Activated T-helper 2 cell treated with anti-CD3 and anti-CD28 coated beads, Interferon-gamma antibody, Interleukin-2, Interleukin-4, amounts not matched to agents 10 μg/mL and 5 μg/mL and 100 μg/mL, durations not matched to agents 14 hours and 24 hours and 36 hours (primary cell): Measurements from ENCODE around the gene SCNN1B. TPM values are rescaled to one million over a fixed set of nuclear protein-coding genes. Genes with fewer than 3 reads are reported as not detected.

Experiments used
- DNase-seq: peaks from one replicate; pipeline ENCODE4 v3.0.0; 2021; ENCODE audit warnings: low spot score
- H3K27ac Mint-ChIP-seq: one replicate; pipeline ENCODE4 v1.8.0; 2021; ENCODE audit warnings: mixed read lengths
- H3K27me3 Mint-ChIP-seq: one replicate; pipeline ENCODE4 v1.8.0; 2021; ENCODE audit warnings: low read depth, mixed read lengths
- H3K36me3 Mint-ChIP-seq: one replicate; pipeline ENCODE4 v1.8.0; 2021; ENCODE audit warnings: low read depth, mixed read lengths
- H3K4me1 Mint-ChIP-seq: one replicate; pipeline ENCODE4 v1.8.0; 2021; ENCODE audit warnings: low read depth, mixed read lengths
- H3K4me3 Mint-ChIP-seq: one replicate; pipeline ENCODE4 v1.8.0; 2021; ENCODE audit warnings: low read depth, mild to moderate bottlenecking, moderate library complexity, mixed read lengths
- H3K9me3 Mint-ChIP-seq: one replicate; pipeline ENCODE4 v1.8.0; 2021; ENCODE audit warnings: mixed read lengths
- intact Hi-C: fragments of 100-400 bp; cut with micrococcal nuclease; formaldehyde crosslinking; loops from one replicate; pipeline ENCODE4 v1.15.1; 2023
- total RNA-seq: library from RNA; stranded (reverse); gene quantifications from 2 replicates; pipeline ENCODE4 v1.2.3, GENCODE V29; 2022

Gene SCNN1B
- total RNA-seq, 1 donor from 2014 or later = not detected

GRCh38 chr16:23406024-23406423 lies 103.9 kb downstream of the SCNN1B start:
- DNase-seq = no peak
- intact Hi-C loops = no loop called here
- H3K27me3 Mint-ChIP-seq = no peaks in the 10 kb centered on the region
- H3K4me1 Mint-ChIP-seq = no peaks in the 10 kb centered on the region
- H3K27ac Mint-ChIP-seq = no peak overlapping the region
- peaks cover 27% of the 10 kb centered on the region for H3K36me3 Mint-ChIP-seq
- no peak overlapping the region for H3K4me3 Mint-ChIP-seq
- H3K9me3 Mint-ChIP-seq = no peaks in the 10 kb centered on the region

- H3K36me3 Mint-ChIP-seq = peaks cover 27% of the 10 kb centered on the region
- H3K27me3 Mint-ChIP-seq = no peaks in the 10 kb centered on the region
- intact Hi-C loops = no loop called here
- H3K27ac Mint-ChIP-seq = no peak overlapping the region
- H3K4me3 Mint-ChIP-seq = no peak overlapping the region
- H3K9me3 Mint-ChIP-seq = no peaks in the 10 kb centered on the region
- no peaks in the 10 kb centered on the region for H3K4me1 Mint-ChIP-seq
- DNase-seq = no peak
Observed at GRCh38 chr16:23406546-23407240, 104.6 kb downstream of the SCNN1B start.

- peaks cover 25% of the 10 kb centered on the region for H3K36me3 Mint-ChIP-seq
- intact Hi-C loops = no loop called here
- DNase-seq = no peak
- no peak overlapping the region for H3K27ac Mint-ChIP-seq
- H3K27me3 Mint-ChIP-seq = no peaks in the 10 kb centered on the region
- no peaks in the 10 kb centered on the region for H3K4me1 Mint-ChIP-seq
- H3K9me3 Mint-ChIP-seq = no peaks in the 10 kb centered on the region
- no peak overlapping the region for H3K4me3 Mint-ChIP-seq
Observed at GRCh38 chr16:23407436-23408127, 105.5 kb downstream of the SCNN1B start.

- no peaks in the 10 kb centered on the region for H3K27me3 Mint-ChIP-seq
- no peak overlapping the region for H3K4me3 Mint-ChIP-seq
- H3K4me1 Mint-ChIP-seq = no peaks in the 10 kb centered on the region
- peaks cover 20% of the 10 kb centered on the region for H3K36me3 Mint-ChIP-seq
- H3K27ac Mint-ChIP-seq = no peak overlapping the region
- H3K9me3 Mint-ChIP-seq = no peaks in the 10 kb centered on the region
- no peak for DNase-seq
- intact Hi-C loops = no loop called here
Observed at GRCh38 chr16:23408242-23408822, 106.2 kb downstream of the SCNN1B start.

- no peaks in the 10 kb centered on the region for H3K4me1 Mint-ChIP-seq
- no peak overlapping the region for H3K27ac Mint-ChIP-seq
- no peak overlapping the region for H3K4me3 Mint-ChIP-seq
- peaks cover 19% of the 10 kb centered on the region for H3K36me3 Mint-ChIP-seq
- H3K27me3 Mint-ChIP-seq = no peaks in the 10 kb centered on the region
- intact Hi-C loops = no loop called here
- H3K9me3 Mint-ChIP-seq = no peaks in the 10 kb centered on the region
- no peak for DNase-seq
Observed at GRCh38 chr16:23408823-23409298, 106.8 kb downstream of the SCNN1B start.

GRCh38 chr16:23409522-23409921 lies 107.4 kb downstream of the SCNN1B start:
- intact Hi-C loops = no loop called here
- DNase-seq = no peak
- Mint-ChIP-seq H3K27ac (no peak overlapping the region), H3K9me3 (no peaks in the 10 kb centered on the region), H3K4me1 (no peaks in the 10 kb centered on the region), H3K36me3 (peaks cover 15% of the 10 kb centered on the region), H3K4me3 (no peak overlapping the region), H3K27me3 (no peaks in the 10 kb centered on the region)

- Mint-ChIP-seq H3K27me3 (no peaks in the 10 kb centered on the region), H3K4me1 (no peaks in the 10 kb centered on the region), H3K27ac (no peak overlapping the region), H3K4me3 (no peak overlapping the region), H3K9me3 (no peaks in the 10 kb centered on the region), H3K36me3 (peaks cover 15% of the 10 kb centered on the region)
- no peak for DNase-seq
- intact Hi-C loops = no loop called here
Observed at GRCh38 chr16:23410176-23410575, 108.1 kb downstream of the SCNN1B start.

GRCh38 chr16:23414731-23415130 lies 112.6 kb downstream of the SCNN1B start:
- DNase-seq = no peak
- H3K4me1 Mint-ChIP-seq = no peaks in the 10 kb centered on the region
- no peaks in the 10 kb centered on the region for H3K27me3 Mint-ChIP-seq
- H3K9me3 Mint-ChIP-seq = no peaks in the 10 kb centered on the region
- intact Hi-C loops = no loop called here
- peaks cover 4% of the 10 kb centered on the region for H3K36me3 Mint-ChIP-seq
- no peak overlapping the region for H3K4me3 Mint-ChIP-seq
- no peak overlapping the region for H3K27ac Mint-ChIP-seq

GRCh38 chr16:23416816-23417215 lies 114.7 kb downstream of the SCNN1B start:
- no peak for DNase-seq
- H3K27me3 Mint-ChIP-seq = no peaks in the 10 kb centered on the region
- intact Hi-C loops = no loop called here

GRCh38 chr16:23420011-23420410 lies 117.9 kb downstream of the SCNN1B start:
- H3K4me1 Mint-ChIP-seq = no peaks in the 10 kb centered on the region
- no peak overlapping the region for H3K4me3 Mint-ChIP-seq
- DNase-seq = no peak
- H3K27ac Mint-ChIP-seq = no peak overlapping the region
- intact Hi-C loops = no loop called here
- no peaks in the 10 kb centered on the region for H3K27me3 Mint-ChIP-seq
- peaks cover 10% of the 10 kb centered on the region for H3K36me3 Mint-ChIP-seq
- no peaks in the 10 kb centered on the region for H3K9me3 Mint-ChIP-seq

More at GRCh38 chr16:23416816-23417215, 114.7 kb downstream of the SCNN1B start:
- H3K4me3 Mint-ChIP-seq = no peak overlapping the region
- no peaks in the 10 kb centered on the region for H3K9me3 Mint-ChIP-seq
- H3K4me1 Mint-ChIP-seq = no peaks in the 10 kb centered on the region
- no peak overlapping the region for H3K27ac Mint-ChIP-seq
- H3K36me3 Mint-ChIP-seq = peaks cover 4% of the 10 kb centered on the region

GRCh38 chr16:23423496-23424049 lies 121.5 kb downstream of the SCNN1B start:
- intact Hi-C loops = no loop called here
- no peak overlapping the region for H3K4me3 Mint-ChIP-seq
- no peaks in the 10 kb centered on the region for H3K9me3 Mint-ChIP-seq
- peaks cover 17% of the 10 kb centered on the region for H3K36me3 Mint-ChIP-seq
- no peak overlapping the region for H3K27ac Mint-ChIP-seq
- DNase-seq = no peak
- H3K27me3 Mint-ChIP-seq = no peaks in the 10 kb centered on the region
- no peaks in the 10 kb centered on the region for H3K4me1 Mint-ChIP-seq

- no peak overlapping the region for H3K27ac Mint-ChIP-seq
- H3K4me1 Mint-ChIP-seq = no peaks in the 10 kb centered on the region
- H3K27me3 Mint-ChIP-seq = no peaks in the 10 kb centered on the region
- H3K4me3 Mint-ChIP-seq = no peak overlapping the region
- intact Hi-C loops = no loop called here
- peaks cover 20% of the 10 kb centered on the region for H3K36me3 Mint-ChIP-seq
- no peak for DNase-seq
- H3K9me3 Mint-ChIP-seq = no peaks in the 10 kb centered on the region
Observed at GRCh38 chr16:23424292-23424958, 122.3 kb downstream of the SCNN1B start.
